GM23248 (cell line): ENCODE measurements around the gene WNK2. TPM values are rescaled to one million over a fixed set of nuclear protein-coding genes. Genes with fewer than 3 reads are reported as not detected.

ENCODE experiments used
- DNase-seq: peaks from one replicate; pipeline ENCODE4 v3.0.0-alpha.2; 2015
- H2AFZ ChIP-seq: fragments of 200-600 bp; sonication (generic); 2 replicates; pipeline ENCODE4 v1.6.1; 2016; ENCODE audit warnings: antibody characterized with exemption
- H3F3A ChIP-seq: fragments of 200-600 bp; sonication (generic); 2 replicates; pipeline ENCODE4 v1.6.1; 2016; ENCODE audit warnings: mild to moderate bottlenecking, antibody characterized with exemption, mixed run types; ENCODE audit not compliant: insufficient read depth
- H3K27ac ChIP-seq: fragments of 200-600 bp; sonication (generic); 2 replicates; pipeline ENCODE4 v1.5.1; 2016; ENCODE audit warnings: mild to moderate bottlenecking
- H3K27me3 ChIP-seq: fragments of 200-600 bp; sonication (generic); replicated peaks from 2 replicates; pipeline ENCODE4 v1.6.1; 2016; ENCODE audit warnings: mild to moderate bottlenecking; ENCODE audit not compliant: insufficient read depth
- H3K36me3 ChIP-seq: fragments of 200-600 bp; sonication (generic); 2 replicates; pipeline ENCODE4 v1.6.1; 2016; ENCODE audit warnings: low read depth, mild to moderate bottlenecking
- H3K4me1 ChIP-seq: fragments of 200-600 bp; sonication (generic); 2 replicates; pipeline ENCODE4 v1.6.1; 2016; ENCODE audit warnings: mild to moderate bottlenecking; ENCODE audit not compliant: insufficient read depth
- H3K4me2 ChIP-seq: fragments of 200-600 bp; sonication (generic); one replicate; pipeline ENCODE4 v1.6.1; 2016; ENCODE audit warnings: mild to moderate bottlenecking; ENCODE audit not compliant: unreplicated experiment
- H3K4me3 ChIP-seq: fragments of 200-600 bp; sonication (generic); 2 replicates; pipeline ENCODE4 v1.5.1; 2016; ENCODE audit warnings: mild to moderate bottlenecking
- H3K79me2 ChIP-seq: fragments of 200-600 bp; sonication (generic); 2 replicates; pipeline ENCODE4 v1.6.1; 2016; ENCODE audit warnings: mild to moderate bottlenecking; ENCODE audit not compliant: insufficient read depth
- H3K9ac ChIP-seq: fragments of 200-600 bp; sonication (generic); 2 replicates; pipeline ENCODE4 v1.6.1; 2016; ENCODE audit warnings: mild to moderate bottlenecking
- H3K9me2 ChIP-seq: fragments of 200-600 bp; sonication (generic); 2 replicates; pipeline ENCODE4 v1.6.1; 2016; ENCODE audit warnings: mixed run types, mild to moderate bottlenecking, moderate library complexity; ENCODE audit not compliant: insufficient read depth
- H3K9me3 ChIP-seq: fragments of 200-600 bp; sonication (generic); one replicate; pipeline ENCODE4 v1.6.1; 2017; ENCODE audit warnings: low read depth
- H4K20me1 ChIP-seq: fragments of 200-600 bp; sonication (generic); 2 replicates; pipeline ENCODE4 v1.6.0; 2016; ENCODE audit not compliant: insufficient read depth
- EZH2 ChIP-seq: fragments of 200-600 bp; sonication (generic); IDR thresholded peaks from 2 replicates; pipeline ENCODE4 v1.6.1; 2018; ENCODE audit warnings: antibody characterized with exemption, mild to moderate bottlenecking; ENCODE audit not compliant: insufficient read depth, poor library complexity, severe bottlenecking
- EZH2phosphoT487 ChIP-seq: fragments of 200-600 bp; sonication (generic); IDR thresholded peaks from 2 replicates; pipeline ENCODE4 v1.6.1; 2018; ENCODE audit warnings: antibody characterized with exemption, moderate library complexity, mild to moderate bottlenecking, low read depth; ENCODE audit not compliant: insufficient read depth
- WGBS, 2 experiments: methylation state at CpG; one replicate each; pipeline ENCODE4 v1.1.6; 2015 to 2017; ENCODE audit warnings: low lambda C conversion rate in 2 of 2, low coverage in 1 of 2; ENCODE audit errors: missing lambda C conversion rate in 2 of 2; 5-methylcytosine and 5-hydroxymethylcytosine counted together
- in situ Hi-C: fragments of 300-500 bp; cut with MboI; formaldehyde crosslinking; loops from 2 replicates; pipeline ENCODE4 v1.15.0; 2020
- polyA plus RNA-seq: library from polyadenylated mRNA; unstranded; fragments of >200 nt; fragmentation: Nextera tagmentation; extraction: Ambion mirVana; gene quantifications from 2 replicates; pipeline ENCODE4 v1.2.1, GENCODE V29; 2016
- total RNA-seq: library from RNA; depleted of rRNA; stranded (reverse); fragments of >200 nt; shearing (Covaris generic); gene quantifications from 2 replicates; pipeline ENCODE4 v1.2.3, GENCODE V29; 2014

The WNK2 gene
- total and polyA plus RNA-seq, 2 experiments from 2014 or later, result not detected

GRCh38 chr9:93182572-93182971 lies 1.4 kb upstream of the WNK2 start:
- no peaks in the 10 kb centered on the region for H3K36me3 ChIP-seq
- H3K4me1 ChIP-seq, result no peaks in the 10 kb centered on the region
- WGBS, 2 experiments, result 78 to 81% methylated on average over 6 of the region's 6 CpGs
- H3F3A ChIP-seq, result no peaks in the 10 kb centered on the region
- H3K27me3 ChIP-seq, result peaks cover 30% of the 10 kb centered on the region
- TF ChIP-seq EZH2 (no peak), EZH2phosphoT487 (no peak)
- no peak for DNase-seq
- no peaks in the 10 kb centered on the region for H3K9me2 ChIP-seq
- no peak overlapping the region for H3K27ac ChIP-seq
- no peaks in the 10 kb centered on the region for H3K79me2 ChIP-seq
- H3K4me2 ChIP-seq, result no peak overlapping the region
- H2AFZ ChIP-seq, result no peak overlapping the region
- H3K9ac ChIP-seq, result no peak overlapping the region
- H3K4me3 ChIP-seq, result no peak overlapping the region
- in situ Hi-C loops, result no loop called here
- no peaks in the 10 kb centered on the region for H4K20me1 ChIP-seq
- H3K9me3 ChIP-seq, result no peaks in the 10 kb centered on the region

DNA sequence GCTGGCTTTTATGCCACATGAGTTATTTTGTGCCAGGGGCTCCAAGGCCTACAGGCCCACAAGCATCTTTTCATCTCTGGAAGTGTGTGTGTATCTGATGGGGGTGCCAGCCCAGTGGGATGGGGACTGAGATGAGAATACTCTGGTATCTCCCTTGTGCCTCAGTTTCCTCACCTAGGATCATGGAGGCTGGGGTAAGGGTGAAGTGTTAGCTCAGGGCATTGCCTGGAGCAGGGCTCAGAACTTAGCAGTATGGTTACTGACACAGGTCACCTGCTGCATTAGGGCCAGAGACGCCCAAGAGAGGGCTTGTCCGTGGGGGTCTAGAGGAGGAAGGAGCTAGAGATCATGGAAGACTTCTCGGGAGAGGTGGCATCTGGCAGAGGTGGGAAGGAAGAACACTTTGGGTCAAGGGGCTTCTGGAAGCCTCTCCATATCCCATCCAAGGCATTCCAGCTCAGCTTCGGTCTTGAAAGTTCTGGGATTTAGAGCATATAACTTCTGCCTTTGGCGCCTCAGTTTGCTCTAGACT lies 742 bp upstream of the WNK2 start:
- H3F3A ChIP-seq, result no peaks in the 10 kb centered on the region
- no peak for DNase-seq
- H3K27ac ChIP-seq, result no peak overlapping the region
- no peaks in the 10 kb centered on the region for H3K4me1 ChIP-seq
- no peak overlapping the region for H3K9ac ChIP-seq
- H3K27me3 ChIP-seq, result peaks cover 30% of the 10 kb centered on the region
- no peaks in the 10 kb centered on the region for H3K79me2 ChIP-seq
- H3K9me2 ChIP-seq, result no peaks in the 10 kb centered on the region
- no peak overlapping the region for H3K4me3 ChIP-seq
- no peaks in the 10 kb centered on the region for H3K36me3 ChIP-seq
- no peak overlapping the region for H3K4me2 ChIP-seq
- 71% methylated on average over 5 of the region's 5 CpGs for WGBS, 2 experiments
- H4K20me1 ChIP-seq, result no peaks in the 10 kb centered on the region
- H2AFZ ChIP-seq, result no peak overlapping the region
- TF ChIP-seq EZH2, result no peak
- TF ChIP-seq EZH2phosphoT487, result no peak
- no peaks in the 10 kb centered on the region for H3K9me3 ChIP-seq
- in situ Hi-C loops, result no loop called here

DNA sequence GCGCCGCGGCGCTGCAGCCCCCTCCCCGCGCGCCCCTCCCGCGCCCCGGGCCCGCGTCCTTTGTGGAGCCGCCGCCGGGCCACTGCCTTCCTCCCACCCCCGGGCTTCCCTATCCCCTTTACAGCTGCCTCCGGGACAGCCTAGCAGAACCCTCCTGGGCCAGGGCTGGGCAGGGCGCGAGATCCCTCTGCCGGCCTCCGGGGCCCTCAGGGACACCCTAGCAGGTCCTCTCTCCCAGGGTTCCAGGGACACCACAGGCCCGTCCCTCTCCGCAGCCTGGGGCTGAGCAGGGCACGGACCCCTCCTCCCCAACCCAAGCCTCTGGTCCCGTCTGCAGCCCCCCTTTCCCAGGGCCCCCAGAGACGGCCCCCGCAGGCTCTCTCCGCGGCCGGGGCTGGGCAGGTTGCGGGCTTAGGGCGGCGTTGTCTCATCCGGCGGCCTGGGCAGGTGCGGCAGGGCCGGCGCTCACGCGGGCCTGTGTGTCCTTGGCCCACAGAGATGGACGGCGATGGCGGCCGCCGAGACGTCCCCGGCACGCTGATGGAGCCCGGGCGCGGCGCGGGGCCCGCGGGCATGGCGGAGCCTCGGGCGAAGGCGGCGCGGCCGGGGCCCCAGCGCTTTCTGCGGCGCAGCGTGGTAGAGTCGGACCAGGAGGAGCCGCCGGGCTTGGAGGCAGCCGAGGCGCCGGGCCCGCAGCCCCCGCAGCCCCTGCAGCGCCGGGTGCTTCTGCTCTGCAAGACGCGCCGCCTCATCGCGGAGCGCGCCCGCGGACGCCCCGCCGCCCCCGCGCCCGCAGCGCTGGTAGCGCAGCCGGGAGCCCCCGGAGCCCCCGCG lies 710 bp downstream of the WNK2 start:
- TF ChIP-seq EZH2, result no peak
- no peak for TF ChIP-seq EZH2phosphoT487
- H3K9ac ChIP-seq, result no peak overlapping the region
- H3K4me1 ChIP-seq, result no peaks in the 10 kb centered on the region
- H2AFZ ChIP-seq, result no peak overlapping the region
- no peaks in the 10 kb centered on the region for H3K9me3 ChIP-seq
- H3K27ac ChIP-seq, result no peak overlapping the region
- peak overlapping the region; percentile 52 for H3K4me3 ChIP-seq
- H3F3A ChIP-seq, result no peaks in the 10 kb centered on the region
- no peaks in the 10 kb centered on the region for H3K79me2 ChIP-seq
- H4K20me1 ChIP-seq, result no peaks in the 10 kb centered on the region
- no peaks in the 10 kb centered on the region for H3K36me3 ChIP-seq
- H3K27me3 ChIP-seq, result peaks cover 30% of the 10 kb centered on the region
- DNase-seq, result peak; percentile 23
- in situ Hi-C loops, result no loop called here
- H3K9me2 ChIP-seq, result no peaks in the 10 kb centered on the region
- WGBS, 2 experiments, result 3 to 4% methylated on average over 49 to 75 of the region's 97 CpGs
- no peak overlapping the region for H3K4me2 ChIP-seq

- DNase-seq, result no peak
- Histone ChIP-seq H3K9ac (no peak overlapping the region), H3K9me3 (no peaks in the 10 kb centered on the region), H3K79me2 (no peaks in the 10 kb centered on the region), H3K9me2 (no peaks in the 10 kb centered on the region), H3K4me3 (no peak overlapping the region), H3K36me3 (no peaks in the 10 kb centered on the region), H2AFZ (no peak overlapping the region), H4K20me1 (no peaks in the 10 kb centered on the region), H3K4me2 (no peak overlapping the region), H3K27me3 (peaks cover 30% of the 10 kb centered on the region), H3K27ac (no peak overlapping the region), H3K4me1 (no peaks in the 10 kb centered on the region), H3F3A (no peaks in the 10 kb centered on the region)
- TF ChIP-seq EZH2phosphoT487 (no peak), EZH2 (no peak)
- 68 to 82% methylated on average over 29 to 61 of the region's 61 CpGs for WGBS, 2 experiments
- in situ Hi-C loops, result no loop called here
Observed at GRCh38 chr9:93185266-93186214, 1.6 kb downstream of the WNK2 start.
